Right renal pelvis (tissue), 4 donors: Measurements from ENCODE around the gene RSPO3. TPM values are rescaled to one million over a fixed set of nuclear protein-coding genes. Genes with fewer than 3 reads are reported as not detected.
"Not testable (repeated sequence)": the region's sequence is repeated elsewhere in the genome, so short reads cannot be mapped to it uniquely, and the experiment has no call there.

Source experiments
- DNase-seq, 4 donors: peaks; one replicate each; pipeline ENCODE4 v3.0.0-alpha.2; 2013; ENCODE audit warnings: low read depth in 4 of 4, low spot score in 3 of 4, missing footprints in 1 of 4
- polyA plus RNA-seq, 4 donors: library from polyadenylated mRNA; unstranded; fragments of 120-200 nt; gene quantifications; one replicate each; pipeline ENCODE4 v1.2.1, GENCODE V29; 2013; ENCODE audit not compliant: insufficient read length in 4 of 4

Gene RSPO3
- polyA plus RNA-seq, 4 donors: 12.2 to 28.0 (median 20.7) TPM

GRCh38 chr6:127199470-127199869 is 81.0 kb downstream of the RSPO3 start:
- no peak for DNase-seq

- DNase-seq: no peak
Measured at GRCh38 chr6:127200114-127200513, 81.6 kb downstream of the RSPO3 start.

- no peak for DNase-seq
Measured at GRCh38 chr6:127201321-127201720, 82.8 kb downstream of the RSPO3 start.

- no peak for DNase-seq
Measured at GRCh38 chr6:127202676-127203075, 84.2 kb downstream of the RSPO3 start.

GRCh38 chr6:127204281-127204680 is 85.8 kb downstream of the RSPO3 start:
- no peak for DNase-seq

GRCh38 chr6:127205036-127205435 is 86.6 kb downstream of the RSPO3 start:
- no peak for DNase-seq

GRCh38 chr6:127206531-127207095 is 88.1 kb downstream of the RSPO3 start:
- no peak for DNase-seq

GRCh38 chr6:127207591-127208120 is 89.2 kb downstream of the RSPO3 start:
- no peak for DNase-seq

GRCh38 chr6:127210725-127211124 is 92.3 kb downstream of the RSPO3 start:
- DNase-seq: no peak

- no peak for DNase-seq
Measured at GRCh38 chr6:127212376-127212775, 93.9 kb downstream of the RSPO3 start.

GRCh38 chr6:127214032-127214431 is 95.6 kb downstream of the RSPO3 start:
- DNase-seq: not testable (repeated sequence)

GRCh38 chr6:127214531-127214930 is 96.1 kb downstream of the RSPO3 start:
- not testable (repeated sequence) for DNase-seq

GRCh38 chr6:127215931-127216330 is 97.5 kb downstream of the RSPO3 start:
- DNase-seq: no peak

GRCh38 chr6:127216810-127217789 is 98.6 kb downstream of the RSPO3 start:
- DNase-seq: no peak

GRCh38 chr6:127219869-127220268 is 101.4 kb downstream of the RSPO3 start:
- DNase-seq: no peak

- DNase-seq: no peak
Measured at GRCh38 chr6:127221201-127221600, 102.7 kb downstream of the RSPO3 start.

- DNase-seq: no peak
Measured at GRCh38 chr6:127222418-127222817, 103.9 kb downstream of the RSPO3 start.

GRCh38 chr6:127225497-127225896 is 107.0 kb downstream of the RSPO3 start:
- DNase-seq: no peak

- not testable (repeated sequence) for DNase-seq
Measured at GRCh38 chr6:127233819-127234218, 115.3 kb downstream of the RSPO3 start.

GRCh38 chr6:127243501-127243900 is 125.0 kb downstream of the RSPO3 start:
- no peak for DNase-seq
